Memory B cell (primary cell): ENCODE results near the gene MCHR2.

Experiments
- ATAC-seq: fragments of 150-1000 bp; cut with Tn5 transposase; 2 replicates; pipeline ENCODE4 v1.10.0; 2021; ENCODE audit warnings: low read depth, mild to moderate bottlenecking, moderate library complexity
- DNase-seq, 2 donors: peaks; one replicate each; pipeline ENCODE4 v3.0.0; 2022; ENCODE audit warnings: low spot score in 2 of 2
- H3K27ac Mint-ChIP-seq: one replicate; pipeline ENCODE4 v1.8.0; 2022; ENCODE audit warnings: mild to moderate bottlenecking, moderate library complexity, mixed read lengths
- H3K27me3 Mint-ChIP-seq: one replicate; pipeline ENCODE4 v1.8.0; 2022; ENCODE audit warnings: mixed read lengths
- H3K36me3 Mint-ChIP-seq: one replicate; pipeline ENCODE4 v1.8.0; 2022; ENCODE audit warnings: mild to moderate bottlenecking, mixed read lengths
- H3K4me1 Mint-ChIP-seq: one replicate; pipeline ENCODE4 v1.8.0; 2022; ENCODE audit warnings: mixed read lengths
- H3K4me3 Mint-ChIP-seq: one replicate; pipeline ENCODE4 v1.8.0; 2022; ENCODE audit warnings: mild to moderate bottlenecking, moderate library complexity, mixed read lengths
- H3K9me3 Mint-ChIP-seq: one replicate; pipeline ENCODE4 v1.8.0; 2022; ENCODE audit warnings: mixed read lengths

MCHR2 gene

GRCh38 chr6:99875068-99875467 is 119.0 kb downstream of the MCHR2 start:
- Mint-ChIP-seq H3K27ac (no peak overlapping the region), H3K9me3 (no peaks in the 10 kb centered on the region), H3K4me1 (no peaks in the 10 kb centered on the region), H3K4me3 (no peak overlapping the region), H3K36me3 (no peaks in the 10 kb centered on the region), H3K27me3 (peaks cover 8% of the 10 kb centered on the region)
- DNase-seq = no peak
- no peak for ATAC-seq

- ATAC-seq = no peak
- no peak for DNase-seq
- no peak overlapping the region for H3K4me3 Mint-ChIP-seq
Measured at GRCh38 chr6:99873084-99873483, 120.9 kb downstream of the MCHR2 start.

GRCh38 chr6:99871641-99872040 is 122.4 kb downstream of the MCHR2 start:
- Mint-ChIP-seq H3K27ac (no peak overlapping the region), H3K36me3 (no peaks in the 10 kb centered on the region), H3K27me3 (peaks cover 16% of the 10 kb centered on the region), H3K9me3 (no peaks in the 10 kb centered on the region), H3K4me3 (no peak overlapping the region), H3K4me1 (peaks cover 6% of the 10 kb centered on the region)
- ATAC-seq (no peak), DNase-seq (no peak)

More at GRCh38 chr6:99873084-99873483, 120.9 kb downstream of the MCHR2 start:
- Mint-ChIP-seq H3K27ac (no peak overlapping the region), H3K36me3 (no peaks in the 10 kb centered on the region), H3K27me3 (peaks cover 14% of the 10 kb centered on the region), H3K4me1 (peaks cover 6% of the 10 kb centered on the region), H3K9me3 (no peaks in the 10 kb centered on the region)
